Lower lobe of right lung (tissue), 2 donors: ENCODE measurements around the gene DNAJC30. TPM values are rescaled to one million over a fixed set of nuclear protein-coding genes. Genes with fewer than 3 reads are reported as not detected.
"Not testable (repeated sequence)": the region's sequence is repeated elsewhere in the genome, so short reads cannot be mapped to it uniquely, and the experiment has no call there.

ENCODE experiments used
- ATAC-seq, 2 donors: fragments of 200-7000 bp; cut with Tn5 transposase; one replicate each; pipeline ENCODE4 v1.9.1; 2020 to 2022; ENCODE audit warnings: mild to moderate bottlenecking in 2 of 2, moderate library complexity in 2 of 2
- DNase-seq: peaks from one replicate; pipeline ENCODE4 v3.0.0-alpha.2; 2020
- H3K27ac ChIP-seq: fragments of 200-600 bp; one replicate; pipeline ENCODE4 v1.8.0; 2022
- H3K27me3 ChIP-seq: fragments of 200-600 bp; one replicate; pipeline ENCODE4 v1.8.0; 2022; ENCODE audit warnings: low read depth
- H3K36me3 ChIP-seq: fragments of 200-600 bp; one replicate; pipeline ENCODE4 v1.8.0; 2022; ENCODE audit warnings: mild to moderate bottlenecking
- H3K4me1 ChIP-seq: fragments of 200-600 bp; one replicate; pipeline ENCODE4 v1.8.0; 2022
- H3K4me3 ChIP-seq: fragments of 200-600 bp; one replicate; pipeline ENCODE4 v1.8.0; 2022; ENCODE audit warnings: mild to moderate bottlenecking
- H3K9me3 ChIP-seq: fragments of 200-600 bp; one replicate; pipeline ENCODE4 v1.8.0; 2022
- intact Hi-C: fragments of 100-400 bp; cut with DNase I; formaldehyde crosslinking; loops from one replicate; pipeline ENCODE4 v1.11.0; 2022
- total RNA-seq: library from RNA; stranded (reverse); fragmentation: NEBNext Ultra II Directional; extraction: Animal tissue kit (Norgen Biotek cat#: 25700); gene quantifications from one replicate; pipeline ENCODE4 v1.2.1, GENCODE V29; 2021
- TF ChIP-seq, protein P1 (sequence below): fragments of 200-600 bp; IDR thresholded peaks from one replicate; pipeline ENCODE4 v1.8.0; 2022; ENCODE audit warnings: antibody characterized with exemption, mild to moderate bottlenecking
- donor health status: DM: no; HTN: yes; CAD: no; lungs with severe emphysema.

DNAJC30 gene
- total RNA-seq, 1 donor from 2014 or later: 10.5 TPM

DNA sequence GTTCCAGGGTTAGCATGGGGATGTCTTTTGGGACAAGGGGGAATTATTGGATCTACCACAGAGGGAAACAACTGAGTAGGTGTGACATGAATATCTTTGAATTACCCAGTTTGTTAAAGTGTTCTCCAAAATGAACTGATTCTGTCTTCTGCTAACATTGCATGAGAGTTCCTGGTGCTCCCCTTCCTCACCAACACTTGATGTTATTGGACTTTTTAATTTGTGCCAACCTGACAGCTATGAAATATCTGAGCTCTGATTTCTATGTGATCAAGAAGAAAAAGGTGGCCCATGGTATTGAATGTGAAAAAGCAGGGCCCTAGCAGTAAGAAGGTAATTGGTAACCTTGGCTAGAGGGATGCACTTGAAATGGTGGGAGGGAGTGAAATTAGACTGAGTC lies 20.2 kb downstream of the DNAJC30 start:
- TF ChIP-seq, protein P1, sequence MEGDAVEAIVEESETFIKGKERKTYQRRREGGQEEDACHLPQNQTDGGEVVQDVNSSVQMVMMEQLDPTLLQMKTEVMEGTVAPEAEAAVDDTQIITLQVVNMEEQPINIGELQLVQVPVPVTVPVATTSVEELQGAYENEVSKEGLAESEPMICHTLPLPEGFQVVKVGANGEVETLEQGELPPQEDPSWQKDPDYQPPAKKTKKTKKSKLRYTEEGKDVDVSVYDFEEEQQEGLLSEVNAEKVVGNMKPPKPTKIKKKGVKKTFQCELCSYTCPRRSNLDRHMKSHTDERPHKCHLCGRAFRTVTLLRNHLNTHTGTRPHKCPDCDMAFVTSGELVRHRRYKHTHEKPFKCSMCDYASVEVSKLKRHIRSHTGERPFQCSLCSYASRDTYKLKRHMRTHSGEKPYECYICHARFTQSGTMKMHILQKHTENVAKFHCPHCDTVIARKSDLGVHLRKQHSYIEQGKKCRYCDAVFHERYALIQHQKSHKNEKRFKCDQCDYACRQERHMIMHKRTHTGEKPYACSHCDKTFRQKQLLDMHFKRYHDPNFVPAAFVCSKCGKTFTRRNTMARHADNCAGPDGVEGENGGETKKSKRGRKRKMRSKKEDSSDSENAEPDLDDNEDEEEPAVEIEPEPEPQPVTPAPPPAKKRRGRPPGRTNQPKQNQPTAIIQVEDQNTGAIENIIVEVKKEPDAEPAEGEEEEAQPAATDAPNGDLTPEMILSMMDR: no peak
- Histone ChIP-seq H3K27me3 (no peaks in the 10 kb centered on the region), H3K36me3 (no peaks in the 10 kb centered on the region), H3K27ac (no peak overlapping the region), H3K9me3 (peaks cover 4% of the 10 kb centered on the region), H3K4me1 (no peaks in the 10 kb centered on the region), H3K4me3 (no peak overlapping the region)
- DNase-seq: no peak
- intact Hi-C loops: no loop called here
- ATAC-seq: no peak

DNA sequence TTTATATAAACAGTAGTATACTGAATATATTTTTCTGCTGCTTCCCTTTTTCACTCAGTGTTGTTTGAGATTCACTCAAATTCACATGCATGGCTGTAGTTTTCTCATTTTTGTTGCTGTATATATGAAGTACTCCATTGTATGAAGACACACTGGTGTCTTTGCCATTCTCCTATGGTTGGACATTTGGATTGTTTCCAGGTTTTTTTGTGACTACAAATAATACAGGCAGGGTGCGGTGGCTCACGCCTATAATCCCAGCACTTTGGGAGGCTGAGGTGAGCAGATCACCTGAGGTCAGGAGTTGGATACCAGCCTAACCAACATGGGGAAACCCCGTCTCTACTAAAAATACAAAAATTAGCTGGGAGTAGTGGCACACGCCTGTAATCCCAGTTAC lies 22.7 kb downstream of the DNAJC30 start:
- H3K36me3 ChIP-seq, ATAC-seq, DNase-seq, H3K4me1 ChIP-seq, intact Hi-C loops, H3K9me3 ChIP-seq, H3K4me3 ChIP-seq, H3K27ac ChIP-seq, H3K27me3 ChIP-seq: not testable (repeated sequence)

DNA sequence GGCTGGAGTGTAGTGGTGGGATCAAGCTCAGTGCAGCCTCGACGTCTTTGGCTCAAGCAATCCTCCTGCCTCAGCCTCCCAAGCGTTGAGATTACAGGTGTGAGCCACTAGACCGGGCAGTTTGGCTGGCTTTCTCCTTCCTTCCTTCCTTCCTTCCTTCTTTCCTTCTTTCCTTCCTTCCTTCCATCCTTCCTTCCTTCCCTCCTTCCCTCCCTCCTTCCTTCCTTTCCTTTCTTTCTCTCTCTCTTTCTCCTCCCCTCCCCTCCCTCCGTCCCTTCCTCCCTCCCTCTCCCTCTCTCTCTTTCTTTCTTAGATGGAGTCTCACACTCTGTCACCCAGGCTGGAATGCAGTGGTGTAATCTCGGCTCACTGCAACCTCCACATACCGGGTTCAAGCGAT lies 23.3 kb downstream of the DNAJC30 start:
- H3K27ac ChIP-seq: no peak overlapping the region
- no peaks in the 10 kb centered on the region for H3K4me1 ChIP-seq
- H3K36me3 ChIP-seq: no peaks in the 10 kb centered on the region
- H3K27me3 ChIP-seq: no peaks in the 10 kb centered on the region
- intact Hi-C loops: no loop called here
- no peak for ATAC-seq
- H3K9me3 ChIP-seq: peaks cover 4% of the 10 kb centered on the region
- TF ChIP-seq, protein P1: no peak
- H3K4me3 ChIP-seq: no peak overlapping the region
- DNase-seq: no peak

DNA sequence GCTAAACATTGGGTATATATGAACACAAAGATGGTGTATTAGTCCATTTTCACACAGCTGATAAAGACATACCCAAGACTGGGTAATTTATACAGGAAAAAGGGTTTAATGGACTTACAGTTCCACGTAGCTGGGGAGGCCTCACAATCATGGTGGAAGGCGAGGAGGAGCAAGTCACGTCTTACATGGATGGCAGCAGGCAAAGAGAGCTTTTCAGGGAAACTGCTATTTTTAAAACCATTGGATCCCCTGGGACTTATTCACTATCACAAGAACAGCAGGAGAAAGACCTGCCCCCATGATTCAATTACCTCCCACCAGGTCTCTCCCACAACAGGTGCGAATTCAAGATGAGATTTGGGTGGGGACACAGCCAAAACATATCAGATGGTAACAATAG lies 27.9 kb downstream of the DNAJC30 start:
- H3K4me3 ChIP-seq, H3K9me3 ChIP-seq, H3K36me3 ChIP-seq, intact Hi-C loops, ATAC-seq, H3K4me1 ChIP-seq, DNase-seq, H3K27ac ChIP-seq: not testable (repeated sequence)
- H3K27me3 ChIP-seq: peaks cover 19% of the 10 kb centered on the region

DNA sequence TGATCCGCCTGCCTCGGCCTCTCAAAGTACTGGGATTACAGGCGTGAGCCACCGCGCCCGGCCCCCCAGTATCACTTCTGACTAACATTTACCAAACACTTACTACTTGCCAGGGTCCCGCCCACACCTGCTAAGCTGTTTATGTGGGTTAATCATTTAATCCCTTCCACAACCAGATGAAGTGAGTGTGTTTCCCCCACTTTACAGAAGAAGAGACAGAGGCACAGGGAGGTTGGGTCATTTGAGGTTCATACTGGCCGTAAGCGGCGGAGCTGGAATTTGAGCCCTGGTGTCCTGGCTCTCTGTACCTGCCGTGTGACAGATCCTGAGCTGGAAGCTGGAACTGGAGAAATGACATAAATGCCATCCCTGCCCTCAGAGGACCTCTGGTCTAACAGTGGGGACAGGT lies 30.7 kb downstream of the DNAJC30 start:
- Histone ChIP-seq H3K9me3 (no peaks in the 10 kb centered on the region), H3K36me3 (no peaks in the 10 kb centered on the region), H3K4me1 (peaks cover 3% of the 10 kb centered on the region), H3K27ac (no peak overlapping the region), H3K27me3 (peaks cover 35% of the 10 kb centered on the region), H3K4me3 (no peak overlapping the region)
- TF ChIP-seq, protein P1: no peak
- intact Hi-C loops: no loop called here
- no peak for ATAC-seq
- DNase-seq: no peak

DNA sequence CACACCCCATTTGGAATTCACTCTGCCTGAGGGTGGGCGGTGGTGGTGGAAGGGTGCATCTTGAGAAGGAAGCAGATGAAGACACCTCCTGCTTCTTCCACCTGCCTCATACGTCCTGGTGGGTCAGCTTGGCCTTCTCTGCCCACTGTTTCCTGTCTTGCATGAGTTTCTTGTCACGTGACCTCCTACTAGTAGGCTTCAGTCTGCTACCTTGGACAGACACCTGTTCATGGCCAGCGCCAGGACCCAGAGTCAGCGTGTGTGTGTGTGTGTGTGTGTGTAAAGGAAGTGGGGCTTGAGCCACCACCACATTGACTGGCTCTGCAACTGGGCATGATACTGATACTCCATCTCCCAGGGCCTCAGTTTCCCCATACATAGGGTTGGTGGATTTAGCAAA lies 32.7 kb downstream of the DNAJC30 start:
- H3K36me3 ChIP-seq: no peaks in the 10 kb centered on the region
- no peaks in the 10 kb centered on the region for H3K9me3 ChIP-seq
- no peak overlapping the region for H3K4me3 ChIP-seq
- H3K27me3 ChIP-seq: peaks cover 51% of the 10 kb centered on the region
- ATAC-seq (no peak), DNase-seq (no peak)
- TF ChIP-seq, protein P1: no peak
- intact Hi-C loops: no loop called here
- H3K4me1 ChIP-seq: peaks cover 3% of the 10 kb centered on the region
- no peak overlapping the region for H3K27ac ChIP-seq

DNA sequence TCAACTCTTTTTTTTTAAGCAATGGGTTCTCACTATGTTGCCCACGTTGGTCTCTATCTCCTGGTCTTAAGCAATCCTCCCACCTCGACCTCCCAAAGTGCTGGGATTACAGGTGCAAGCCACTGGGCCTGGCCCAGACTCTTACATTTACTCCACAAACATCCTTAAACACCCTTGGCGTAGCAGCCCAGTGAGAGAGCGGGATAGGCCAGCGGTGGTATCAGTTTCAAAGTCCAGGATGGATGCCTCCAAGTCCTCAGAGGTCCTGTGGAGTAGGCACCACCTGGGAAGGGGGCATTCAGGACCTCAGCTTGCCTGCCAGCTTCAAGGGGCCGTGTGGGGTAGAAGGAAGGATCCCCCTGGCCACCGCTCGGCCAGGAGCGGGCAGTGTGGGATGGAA lies 33.7 kb downstream of the DNAJC30 start:
- intact Hi-C loops: no loop called here
- ATAC-seq: no peak

More for the DNA sequence above, 33.7 kb downstream of the DNAJC30 start:
- peaks cover 51% of the 10 kb centered on the region for H3K27me3 ChIP-seq
- H3K9me3 ChIP-seq: no peaks in the 10 kb centered on the region
- no peak overlapping the region for H3K27ac ChIP-seq
- TF ChIP-seq, protein P1: no peak
- DNase-seq: no peak
- H3K4me3 ChIP-seq: no peak overlapping the region
- no peaks in the 10 kb centered on the region for H3K36me3 ChIP-seq
- peaks cover 3% of the 10 kb centered on the region for H3K4me1 ChIP-seq
